Neural cell (in vitro differentiated cells): ENCODE data around the gene SH3BP4. TPM values are rescaled to one million over a fixed set of nuclear protein-coding genes. Genes with fewer than 3 reads are reported as not detected.

Experiments
- H2AFZ ChIP-seq: fragments of 200-600, 300-800 bp; sonication (generic), shearing (Covaris generic); 2 replicates; pipeline ENCODE4 v1.6.0; 2014; ENCODE audit warnings: low read depth, mild to moderate bottlenecking, antibody characterized with exemption, low read length, moderate library complexity
- H3F3A ChIP-seq: fragments of 200-600 bp; shearing (Covaris generic); 2 replicates; pipeline ENCODE4 v1.6.1; 2016; ENCODE audit warnings: mild to moderate bottlenecking, moderate library complexity, mixed read lengths, antibody characterized with exemption, low read length; ENCODE audit not compliant: insufficient read depth, poor library complexity, severe bottlenecking
- H3K27ac ChIP-seq: fragments of 200-600, 300-800 bp; sonication (generic), shearing (Covaris generic); 2 replicates; pipeline ENCODE4 v1.5.1; 2014; ENCODE audit warnings: mild to moderate bottlenecking, low read length, moderate library complexity
- H3K27me3 ChIP-seq: fragments of 300-800, 200-600 bp; sonication (generic), shearing (Covaris generic); 2 replicates; pipeline ENCODE4 v1.6.0; 2014; ENCODE audit warnings: mild to moderate bottlenecking, low read depth, low read length, moderate library complexity; ENCODE audit not compliant: insufficient read depth
- H3K36me3 ChIP-seq: fragments of 300-800, 200-600 bp; sonication (generic), shearing (Covaris generic); 2 replicates; pipeline ENCODE4 v1.5.1; 2014; ENCODE audit warnings: mild to moderate bottlenecking, antibody characterized with exemption, low read length, moderate library complexity; ENCODE audit not compliant: insufficient read depth
- H3K4me2 ChIP-seq: fragments of 300-800, 200-600 bp; sonication (generic), shearing (Covaris generic); 2 replicates; pipeline ENCODE4 v1.6.0; 2014; ENCODE audit warnings: mild to moderate bottlenecking, low read length
- H3K4me3 ChIP-seq: fragments of 300-800, 200-600 bp; sonication (generic), shearing (Covaris generic); 2 replicates; pipeline ENCODE4 v1.5.1; 2014; ENCODE audit warnings: mild to moderate bottlenecking, low read length, moderate library complexity
- H3K79me2 ChIP-seq: fragments of 200-600 bp; shearing (Covaris generic); replicated peaks from 2 replicates; pipeline ENCODE4 v1.6.0; 2014; ENCODE audit warnings: mild to moderate bottlenecking, low read length, moderate library complexity; ENCODE audit not compliant: insufficient read depth
- H3K9ac ChIP-seq: fragments of 300-800, 200-600 bp; sonication (generic), shearing (Covaris generic); 2 replicates; pipeline ENCODE4 v1.6.1; 2016; ENCODE audit warnings: mild to moderate bottlenecking, low read length, mixed read lengths
- H3K9me2 ChIP-seq: fragments of 200-600 bp; shearing (Covaris generic); 2 replicates; pipeline ENCODE4 v1.6.1; 2016; ENCODE audit warnings: mild to moderate bottlenecking, low read length, mixed read lengths; ENCODE audit not compliant: insufficient read depth
- H3K9me3 ChIP-seq: fragments of 200-600, 300-800 bp; sonication (generic), shearing (Covaris generic); 2 replicates; pipeline ENCODE4 v1.6.1; 2016; ENCODE audit warnings: mild to moderate bottlenecking, mixed run types, low read length, moderate library complexity, mixed read lengths
- H4K20me1 ChIP-seq: fragments of 200-600 bp; shearing (Covaris generic); 2 replicates; pipeline ENCODE4 v1.6.1; 2016; ENCODE audit warnings: mild to moderate bottlenecking, mixed run types; ENCODE audit not compliant: insufficient read depth
- CTCF ChIP-seq: fragments of 450-650 bp; IDR thresholded peaks from 2 replicates; pipeline ENCODE4 v1.5.1; 2014; ENCODE audit warnings: antibody characterized with exemption, mild to moderate bottlenecking, moderate library complexity; ENCODE audit not compliant: poor library complexity, severe bottlenecking
- EP300 ChIP-seq: fragments of 450-650 bp; conservative IDR thresholded peaks from 2 replicates; pipeline ENCODE4 v1.6.1; 2014; ENCODE audit warnings: antibody characterized with exemption, mild to moderate bottlenecking, moderate library complexity; ENCODE audit not compliant: poor library complexity, severe bottlenecking
- EZH2 ChIP-seq: fragments of 200-600, 300-800 bp; shearing (Covaris generic), sonication (generic); IDR thresholded peaks from 2 replicates; pipeline ENCODE4 v1.6.1; 2014; ENCODE audit warnings: antibody characterized with exemption, low read length, borderline replicate concordance, mild to moderate bottlenecking; ENCODE audit not compliant: insufficient read depth, poor library complexity, severe bottlenecking
- MXI1 ChIP-seq: fragments of 450-650 bp; conservative IDR thresholded peaks from 2 replicates; pipeline ENCODE4 v1.6.1; 2014; ENCODE audit warnings: antibody characterized with exemption, mild to moderate bottlenecking; ENCODE audit not compliant: poor library complexity, severe bottlenecking
- POLR2AphosphoS5 ChIP-seq: IDR thresholded peaks from 2 replicates; pipeline ENCODE4 v1.6.1; 2012
- RAD21 ChIP-seq: fragments of 450-650 bp; conservative IDR thresholded peaks from 2 replicates; pipeline ENCODE4 v1.6.1; 2014; ENCODE audit warnings: antibody characterized with exemption, mild to moderate bottlenecking, moderate library complexity
- REST ChIP-seq: IDR thresholded peaks from 2 replicates; pipeline ENCODE4 v1.6.1; 2012; ENCODE audit warnings: borderline replicate concordance
- SMC3 ChIP-seq: fragments of 450-650 bp; conservative IDR thresholded peaks from 2 replicates; pipeline ENCODE4 v1.6.1; 2014; ENCODE audit warnings: antibody characterized with exemption, mild to moderate bottlenecking, moderate library complexity; ENCODE audit not compliant: poor library complexity
- TAF1 ChIP-seq: IDR thresholded peaks from 2 replicates; pipeline ENCODE4 v1.6.1; 2012; ENCODE audit warnings: low read depth
- polyA plus RNA-seq: library from polyadenylated mRNA; depleted of rRNA; stranded (reverse); fragments of >200 nt; gene quantifications from 2 replicates; pipeline ENCODE4 v1.2.3, GENCODE V29; 2014

SH3BP4 gene
- polyA plus RNA-seq, 1 donor from 2014 or later: 3.3 TPM

- Histone ChIP-seq H3K79me2 (peaks cover 51% of the 10 kb centered on the region), H3K36me3 (no peaks in the 10 kb centered on the region), H3K9ac (no peak overlapping the region), H3K9me3 (no peaks in the 10 kb centered on the region), H3K27ac (no peak overlapping the region), H3K4me2 (no peak overlapping the region), H3K4me3 (no peak overlapping the region), H3K27me3 (no peaks in the 10 kb centered on the region), H4K20me1 (no peaks in the 10 kb centered on the region), H2AFZ (no peak overlapping the region), H3F3A (no peaks in the 10 kb centered on the region), H3K9me2 (no peaks in the 10 kb centered on the region)
- no peak for TF ChIP-seq MXI1
- TF ChIP-seq REST: no peak
- TF ChIP-seq TAF1: no peak
- TF ChIP-seq EZH2: no peak
- TF ChIP-seq CTCF: no peak
- TF ChIP-seq SMC3: no peak
- no peak for TF ChIP-seq EP300
- no peak for TF ChIP-seq POLR2AphosphoS5
- TF ChIP-seq RAD21: no peak
Observed at GRCh38 chr2:234985608-234986245, 33.9 kb downstream of the SH3BP4 start.

- H3K9ac ChIP-seq: no peak overlapping the region
- H2AFZ ChIP-seq: no peak overlapping the region
- H4K20me1 ChIP-seq: no peaks in the 10 kb centered on the region
- H3K9me2 ChIP-seq: no peaks in the 10 kb centered on the region
- H3K4me2 ChIP-seq: no peak overlapping the region
- no peaks in the 10 kb centered on the region for H3K9me3 ChIP-seq
- peaks cover 51% of the 10 kb centered on the region for H3K79me2 ChIP-seq
- H3K36me3 ChIP-seq: no peaks in the 10 kb centered on the region
- H3K4me3 ChIP-seq: no peak overlapping the region
- no peaks in the 10 kb centered on the region for H3K27me3 ChIP-seq
- TF ChIP-seq EZH2 (no peak), CTCF (no peak), POLR2AphosphoS5 (no peak), RAD21 (no peak), REST (no peak), MXI1 (no peak), EP300 (no peak), TAF1 (no peak), SMC3 (no peak)
- H3F3A ChIP-seq: no peaks in the 10 kb centered on the region
- no peak overlapping the region for H3K27ac ChIP-seq
Observed at GRCh38 chr2:234986390-234986789, 34.6 kb downstream of the SH3BP4 start.
